ENCODE results near the gene BANF2. TPM values are rescaled to one million over a fixed set of nuclear protein-coding genes. Genes with fewer than 3 reads are reported as not detected.

The BANF2 gene
- total and polyA plus RNA-seq, 2 of the 13 experiments (the other 11 are each of a cell fraction or from before 2014, with no cell fraction given) = 0.35 TPM; not detected in 1

GRCh38 chr20:17671011-17671410, 28.8 kb upstream of the BANF2 start:
- in situ Hi-C loops (cut with HindIII; ENCODE audit: extremely low pct_ligation_motif_present, low pct_unique_long_range_greater_than_20kb) (no loop called here), intact Hi-C loops (cut with micrococcal nuclease; ENCODE audit: unreplicated experiment) (no loop called here)
- peaks cover 52% of the 10 kb centered on the region for H3K4me1 ChIP-seq (ENCODE audit: insufficient read depth, low read length)
- no peak overlapping the region for H3K4me2 ChIP-seq (ENCODE audit: low read depth, low read length)
- H3K36me3 ChIP-seq (replicated peaks in 1 of 2; ENCODE audit: control insufficient read depth in 1 of 2, insufficient read depth in 2 of 2, low read length in 2 of 2) = peaks cover 38 to 95% of the 10 kb centered on the region in 2 experiments
- no peak overlapping the region for H3K9ac ChIP-seq (ENCODE audit: insufficient read depth, low read depth, low read length)
- H3K27ac ChIP-seq (ENCODE audit: extremely low read length, insufficient read depth, low read length) = no peak overlapping the region
- no peak overlapping the region for H2AFZ ChIP-seq (ENCODE audit: low read length)
- ATAC-seq (no peak), FAIRE-seq (no peak), DNase-seq (ENCODE audit: low spot score) (no peak)
- ChIA-PET CTCF (ENCODE audit: low intra/inter-chr PET ratio, low total read pairs) (no interaction called here), POLR2A (interaction anchor here (1.0 kb wide), 1 partner anchor 57 kb away, joined by 4 read pairs; no protein-coding TSS in a partner anchor)
- peaks cover 100% of the 10 kb centered on the region for H3K79me2 ChIP-seq (ENCODE audit: insufficient read depth, low read length)
- WGBS (ENCODE audit: low lambda C conversion rate) = 93% methylated on average over 1 of the region's 1 CpG
- peaks cover 99% of the 10 kb centered on the region for H4K20me1 ChIP-seq (ENCODE audit: insufficient read depth, low read length)
- H3K4me3 ChIP-seq (replicated peaks in 1 of 3; ENCODE audit: insufficient read depth in 1 of 3, low read depth in 2 of 3, low read length in 3 of 3) = no peak overlapping the region
- no peaks in the 10 kb centered on the region for H3K27me3 ChIP-seq (ENCODE audit: control insufficient read depth in 1 of 2, insufficient read depth in 2 of 2, low read length in 2 of 2)
- no peaks in the 10 kb centered on the region for H3K9me3 ChIP-seq (ENCODE audit: low read length)
- TF ChIP-seq TOPORS (CRISPR knock-in tag; IDR thresholded peaks at IDR 0.05) (no peak), ATF4 (CRISPR knock-in tag; IDR thresholded peaks at IDR 0.05) (peak in 1 of 2 experiments; percentile 6; a peak in 1 of 4 replicates), FOXO4 (CRISPR knock-in tag; conservative IDR thresholded peaks at IDR 0.05) (0 out of 2 replicates have a peak, but pooled peaks have one; percentile 71)
- BruUV-seq (replicated peaks) = no TSS peak

- H3K4me2 ChIP-seq (ENCODE audit: low read depth, low read length) = no peak overlapping the region
- peak; percentile 27 for ATAC-seq
- no TSS peak for BruUV-seq (replicated peaks)
- TF ChIP-seq ZBTB40 (IDR thresholded peaks at IDR 0.05) (no peak), ZBTB40 (CRISPR knock-in tag; IDR thresholded peaks at IDR 0.05) (0 out of 2 replicates have a peak, but pooled peaks have one; percentile 40), TBX2 (CRISPR knock-in tag; IDR thresholded peaks at IDR 0.05; ENCODE audit: borderline replicate concordance) (peak; percentile 46; the same call in 1 of the 2 replicates)
Measured at GRCh38 chr20:17671565-17671964, 28.2 kb upstream of the BANF2 start.

More at GRCh38 chr20:17671565-17671964, 28.2 kb upstream of the BANF2 start:
- no peak for FAIRE-seq
- H3K79me2 ChIP-seq (ENCODE audit: insufficient read depth, low read length) = peaks cover 100% of the 10 kb centered on the region
- peaks cover 43 to 98% of the 10 kb centered on the region in 2 experiments for H3K36me3 ChIP-seq (replicated peaks in 1 of 2; ENCODE audit: control insufficient read depth in 1 of 2, insufficient read depth in 2 of 2, low read length in 2 of 2)
- DNase-seq (ENCODE audit: low spot score) = no peak
- no peaks in the 10 kb centered on the region for H3K9me3 ChIP-seq (ENCODE audit: low read length)
- no peak overlapping the region for H3K27ac ChIP-seq (ENCODE audit: extremely low read length, insufficient read depth, low read length)
- in situ Hi-C loops (cut with HindIII; ENCODE audit: extremely low pct_ligation_motif_present, low pct_unique_long_range_greater_than_20kb) = no loop called here
- H2AFZ ChIP-seq (ENCODE audit: low read length) = no peak overlapping the region
- H3K4me1 ChIP-seq (ENCODE audit: insufficient read depth, low read length) = peaks cover 57% of the 10 kb centered on the region
- POLR2A ChIA-PET = interaction anchor here (2.2 kb wide), 1 partner anchor 11 kb away, joined by 5 read pairs; the partner anchor contains the start of gene RRBP1
- no peaks in the 10 kb centered on the region for H3K27me3 ChIP-seq (ENCODE audit: control insufficient read depth in 1 of 2, insufficient read depth in 2 of 2, low read length in 2 of 2)
- 96% methylated on average over 4 of the region's 4 CpGs for WGBS (ENCODE audit: low lambda C conversion rate)
- intact Hi-C loops (cut with micrococcal nuclease; ENCODE audit: unreplicated experiment) = no loop called here
- H3K9ac ChIP-seq (ENCODE audit: insufficient read depth, low read depth, low read length) = no peak overlapping the region
- no peak overlapping the region for H3K4me3 ChIP-seq (replicated peaks in 1 of 3; ENCODE audit: insufficient read depth in 1 of 3, low read depth in 2 of 3, low read length in 3 of 3)
- CTCF ChIA-PET (ENCODE audit: low intra/inter-chr PET ratio, low total read pairs) = no interaction called here
- peaks cover 99% of the 10 kb centered on the region for H4K20me1 ChIP-seq (ENCODE audit: insufficient read depth, low read length)

Measured in HepG2 (cell line).